Measurements from ENCODE around the gene JPH2.

JPH2 gene

DNA sequence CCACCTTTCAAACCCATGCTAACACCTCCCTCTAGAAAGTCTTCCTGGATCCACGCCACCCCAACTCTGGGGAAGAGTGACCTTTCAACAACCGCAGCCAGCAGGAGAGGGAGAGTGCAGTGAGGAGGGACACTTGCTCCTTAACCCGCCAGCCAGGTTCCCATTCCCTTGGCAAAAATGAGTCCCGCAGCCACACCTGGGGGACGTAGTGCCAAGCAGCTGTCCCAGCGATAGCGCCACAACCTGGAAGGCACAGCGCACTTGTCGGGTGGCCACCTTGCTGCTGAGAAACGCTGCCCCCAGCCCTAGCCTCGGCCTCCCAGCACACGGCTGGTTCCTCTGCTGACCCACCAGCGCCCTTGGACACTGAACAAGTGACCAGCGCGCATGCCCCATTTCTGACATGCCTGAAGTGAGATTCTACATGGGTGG lies 119.3 kb downstream of the JPH2 start:
- TF ChIP-seq, protein P1, sequence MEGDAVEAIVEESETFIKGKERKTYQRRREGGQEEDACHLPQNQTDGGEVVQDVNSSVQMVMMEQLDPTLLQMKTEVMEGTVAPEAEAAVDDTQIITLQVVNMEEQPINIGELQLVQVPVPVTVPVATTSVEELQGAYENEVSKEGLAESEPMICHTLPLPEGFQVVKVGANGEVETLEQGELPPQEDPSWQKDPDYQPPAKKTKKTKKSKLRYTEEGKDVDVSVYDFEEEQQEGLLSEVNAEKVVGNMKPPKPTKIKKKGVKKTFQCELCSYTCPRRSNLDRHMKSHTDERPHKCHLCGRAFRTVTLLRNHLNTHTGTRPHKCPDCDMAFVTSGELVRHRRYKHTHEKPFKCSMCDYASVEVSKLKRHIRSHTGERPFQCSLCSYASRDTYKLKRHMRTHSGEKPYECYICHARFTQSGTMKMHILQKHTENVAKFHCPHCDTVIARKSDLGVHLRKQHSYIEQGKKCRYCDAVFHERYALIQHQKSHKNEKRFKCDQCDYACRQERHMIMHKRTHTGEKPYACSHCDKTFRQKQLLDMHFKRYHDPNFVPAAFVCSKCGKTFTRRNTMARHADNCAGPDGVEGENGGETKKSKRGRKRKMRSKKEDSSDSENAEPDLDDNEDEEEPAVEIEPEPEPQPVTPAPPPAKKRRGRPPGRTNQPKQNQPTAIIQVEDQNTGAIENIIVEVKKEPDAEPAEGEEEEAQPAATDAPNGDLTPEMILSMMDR (IDR thresholded peaks at IDR 0.05; ENCODE audit: borderline replicate concordance, extremely low read depth, low read length, poor library complexity, severe bottlenecking) = no peak
- TF ChIP-seq EZH2 (IDR thresholded peaks at IDR 0.05; ENCODE audit: borderline replicate concordance, low read depth, low read length, severe bottlenecking) = no peak
- Histone ChIP-seq H3K79me2 (ENCODE audit: insufficient read depth, low read length) (no peaks in the 10 kb centered on the region), H3K9ac (ENCODE audit: low read depth, low read length) (no peak overlapping the region), H3K4me2 (ENCODE audit: insufficient read depth, low read length) (peak overlapping the region; percentile 78), H3K9me3 (ENCODE audit: insufficient read depth, low read length, severe bottlenecking) (no peaks in the 10 kb centered on the region), H3K27ac (ENCODE audit: low read length) (no peak overlapping the region), H3K27me3 (ENCODE audit: insufficient read depth, low read length, poor library complexity) (peaks cover 31% of the 10 kb centered on the region), H4K20me1 (ENCODE audit: insufficient read depth, low read length) (peaks cover 51% of the 10 kb centered on the region), H3K4me1 (ENCODE audit: insufficient read depth, low read length) (peaks cover 47% of the 10 kb centered on the region), H3K36me3 (ENCODE audit: insufficient read depth, low read length) (no peaks in the 10 kb centered on the region), H2AFZ (ENCODE audit: low read depth, low read length) (no peak overlapping the region), H3K4me3 (ENCODE audit: low read depth in 1 of 2, low read length in 2 of 2) (no peak overlapping the region)
- DNase-seq (no peak), ATAC-seq (ENCODE audit: insufficient read depth, low read depth) (no peak)

DNA sequence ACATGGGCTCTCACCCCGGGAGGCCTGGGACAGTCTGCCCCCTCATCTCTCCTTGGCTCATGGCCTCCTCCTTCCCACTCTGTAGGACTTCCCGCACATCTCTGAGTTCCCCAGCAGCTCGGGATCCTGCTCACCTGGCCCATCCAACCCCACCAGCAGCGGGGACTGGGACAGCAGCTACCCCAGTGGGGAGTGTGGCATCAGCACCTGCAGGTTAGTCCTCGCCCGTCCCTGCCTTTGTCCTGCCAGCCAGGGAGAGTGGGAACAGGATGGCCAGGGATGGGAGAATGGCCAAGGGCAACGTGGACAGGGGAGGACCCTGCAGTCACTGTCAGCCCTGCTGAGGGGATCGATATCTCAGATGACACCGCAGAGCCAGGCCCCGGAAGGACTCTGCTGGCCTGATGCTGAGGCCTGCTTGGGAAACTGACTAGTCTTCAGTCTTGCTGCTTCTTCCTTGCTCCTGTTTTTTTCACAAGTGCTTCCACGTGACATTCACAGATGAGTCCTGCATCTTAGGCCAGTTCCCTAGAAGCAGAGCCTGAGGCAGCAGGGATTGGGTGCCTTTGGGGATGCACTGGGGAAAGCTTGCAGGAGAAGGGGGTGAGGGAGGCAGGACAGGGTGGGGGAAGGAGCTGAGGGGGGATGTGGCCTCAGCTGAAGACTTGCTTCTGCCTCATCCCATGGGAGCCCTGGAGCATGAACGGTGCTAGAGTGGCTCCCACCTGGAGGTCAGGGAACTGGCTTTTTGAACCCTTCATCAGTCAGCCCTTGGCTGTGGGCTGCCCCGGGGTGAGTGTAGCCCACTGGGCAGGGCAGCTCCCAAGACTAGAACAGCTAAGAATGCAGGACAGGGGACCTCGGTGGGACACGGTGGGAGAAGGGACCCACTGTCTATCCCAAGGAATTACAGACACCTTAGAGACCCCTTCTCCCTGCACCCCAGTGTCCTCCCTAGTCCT lies 120.1 kb downstream of the JPH2 start:
- Histone ChIP-seq H3K4me1 (ENCODE audit: insufficient read depth, low read length) (peaks cover 47% of the 10 kb centered on the region), H2AFZ (ENCODE audit: low read depth, low read length) (no peak overlapping the region), H3K27me3 (ENCODE audit: insufficient read depth, low read length, poor library complexity) (peaks cover 31% of the 10 kb centered on the region), H3K4me3 (ENCODE audit: low read depth in 1 of 2, low read length in 2 of 2) (no peak overlapping the region), H3K9ac (ENCODE audit: low read depth, low read length) (no peak overlapping the region), H3K9me3 (ENCODE audit: insufficient read depth, low read length, severe bottlenecking) (no peaks in the 10 kb centered on the region), H3K79me2 (ENCODE audit: insufficient read depth, low read length) (no peaks in the 10 kb centered on the region), H3K36me3 (ENCODE audit: insufficient read depth, low read length) (no peaks in the 10 kb centered on the region), H4K20me1 (ENCODE audit: insufficient read depth, low read length) (peaks cover 51% of the 10 kb centered on the region), H3K4me2 (ENCODE audit: insufficient read depth, low read length) (no peak overlapping the region), H3K27ac (ENCODE audit: low read length) (no peak overlapping the region)
- no peak for TF ChIP-seq EZH2 (IDR thresholded peaks at IDR 0.05; ENCODE audit: borderline replicate concordance, low read depth, low read length, severe bottlenecking)
- TF ChIP-seq, protein P1 (IDR thresholded peaks at IDR 0.05; ENCODE audit: borderline replicate concordance, extremely low read depth, low read length, poor library complexity, severe bottlenecking) = no peak
- no peak for DNase-seq
- no peak for ATAC-seq (ENCODE audit: insufficient read depth, low read depth)

DNA sequence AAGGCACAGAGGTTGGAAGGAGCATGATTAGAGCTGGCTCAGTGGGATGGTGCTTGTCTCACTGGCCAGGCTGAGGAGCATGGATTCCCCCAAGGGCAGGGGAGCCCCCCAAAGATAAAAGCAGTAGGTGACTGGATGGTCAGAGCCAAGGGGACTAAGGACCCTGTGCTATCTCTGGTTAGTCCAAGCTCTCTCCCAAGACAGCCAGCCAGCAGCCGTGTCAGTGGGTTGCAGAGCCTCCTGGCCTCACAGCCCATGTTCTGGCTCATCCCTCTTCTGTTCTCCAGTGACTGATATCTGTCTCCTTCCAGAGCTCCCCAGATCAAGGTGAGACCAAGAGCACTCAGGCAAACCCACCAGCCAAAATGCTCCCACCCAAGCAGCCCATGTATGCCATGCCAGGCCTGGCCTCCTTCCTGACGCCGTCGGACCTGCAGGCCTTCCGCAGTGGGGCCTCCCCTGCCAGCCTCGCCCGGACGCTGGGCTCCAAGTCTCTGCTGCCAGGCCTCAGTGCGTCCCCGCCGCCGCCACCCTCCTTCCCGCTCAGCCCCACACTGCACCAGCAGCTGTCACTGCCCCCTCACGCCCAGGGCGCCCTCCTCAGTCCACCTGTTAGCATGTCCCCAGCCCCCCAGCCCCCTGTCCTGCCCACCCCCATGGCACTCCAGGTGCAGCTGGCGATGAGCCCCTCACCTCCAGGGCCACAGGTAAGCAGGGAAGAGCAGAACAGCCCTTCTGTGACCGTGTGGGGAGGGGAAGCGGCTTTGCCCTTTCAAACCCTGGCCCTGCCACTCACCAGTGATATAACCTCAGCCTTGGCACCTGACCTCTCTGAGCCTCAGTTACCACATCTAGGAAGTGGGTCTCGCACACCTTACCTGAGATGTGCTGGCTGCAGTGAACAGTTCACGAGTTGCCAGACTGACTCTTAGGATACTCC lies 121.3 kb downstream of the JPH2 start:
- H3K4me2 ChIP-seq (ENCODE audit: insufficient read depth, low read length) = no peak overlapping the region
- no peak overlapping the region for H3K27ac ChIP-seq (ENCODE audit: low read length)
- H3K4me1 ChIP-seq (ENCODE audit: insufficient read depth, low read length) = peaks cover 36% of the 10 kb centered on the region
- H2AFZ ChIP-seq (ENCODE audit: low read depth, low read length) = no peak overlapping the region
- TF ChIP-seq, protein P1 (IDR thresholded peaks at IDR 0.05; ENCODE audit: borderline replicate concordance, extremely low read depth, low read length, poor library complexity, severe bottlenecking) = no peak
- no peak for TF ChIP-seq EZH2 (IDR thresholded peaks at IDR 0.05; ENCODE audit: borderline replicate concordance, low read depth, low read length, severe bottlenecking)
- ATAC-seq (ENCODE audit: insufficient read depth, low read depth) (no peak), DNase-seq (no peak)
- no peaks in the 10 kb centered on the region for H3K9me3 ChIP-seq (ENCODE audit: insufficient read depth, low read length, severe bottlenecking)
- H3K4me3 ChIP-seq (ENCODE audit: low read depth in 1 of 2, low read length in 2 of 2) = no peak overlapping the region
- peaks cover 44% of the 10 kb centered on the region for H4K20me1 ChIP-seq (ENCODE audit: insufficient read depth, low read length)
- H3K36me3 ChIP-seq (ENCODE audit: insufficient read depth, low read length) = no peaks in the 10 kb centered on the region
- no peak overlapping the region for H3K9ac ChIP-seq (ENCODE audit: low read depth, low read length)
- peaks cover 31% of the 10 kb centered on the region for H3K27me3 ChIP-seq (ENCODE audit: insufficient read depth, low read length, poor library complexity)
- H3K79me2 ChIP-seq (ENCODE audit: insufficient read depth, low read length) = no peaks in the 10 kb centered on the region
